GM18507 (cell line): ENCODE data around the gene UGT1A1.

Source experiments
- DNase-seq: peaks from one replicate; pipeline ENCODE4 v3.0.0; 2011; ENCODE audit warnings: low read depth; ENCODE audit not compliant: insufficient read length; ENCODE audit errors: extremely low spot score
- FAIRE-seq: peaks from 2 replicates; lab custom pipeline; 2011; peaks lifted over from hg19 to GRCh38; lab: Jason Lieb, UNC

UGT1A1 gene

GRCh38 chr2:233811732-233812131 is 51.7 kb downstream of the UGT1A1 start:
- DNase-seq (no peak), FAIRE-seq (no peak)

GRCh38 chr2:233813236-233814055 is 53.4 kb downstream of the UGT1A1 start:
- DNase-seq (no peak), FAIRE-seq (no peak)

- FAIRE-seq (no peak), DNase-seq (no peak)
Measured at GRCh38 chr2:233814056-233814835, 54.2 kb downstream of the UGT1A1 start.

- FAIRE-seq (no peak), DNase-seq (no peak)
Measured at GRCh38 chr2:233815861-233816260, 55.8 kb downstream of the UGT1A1 start.

- no peak for FAIRE-seq
- no peak for DNase-seq
Measured at GRCh38 chr2:233816334-233816733, 56.3 kb downstream of the UGT1A1 start.

- no peak for FAIRE-seq
- no peak for DNase-seq
Measured at GRCh38 chr2:233816771-233817170, 56.7 kb downstream of the UGT1A1 start.

- DNase-seq: no peak
- no peak for FAIRE-seq
Measured at GRCh38 chr2:233817361-233817911, 57.4 kb downstream of the UGT1A1 start.

- DNase-seq (no peak), FAIRE-seq (no peak)
Measured at GRCh38 chr2:233817995-233818638, 58.0 kb downstream of the UGT1A1 start.

GRCh38 chr2:233818639-233819621 is 58.9 kb downstream of the UGT1A1 start:
- DNase-seq (no peak), FAIRE-seq (no peak)

- no peak for DNase-seq
- no peak for FAIRE-seq
Measured at GRCh38 chr2:233819884-233820773, 60.1 kb downstream of the UGT1A1 start.

GRCh38 chr2:233820774-233821105 is 60.7 kb downstream of the UGT1A1 start:
- no peak for DNase-seq
- FAIRE-seq: no peak

GRCh38 chr2:233821196-233821595 is 61.1 kb downstream of the UGT1A1 start:
- no peak for DNase-seq
- no peak for FAIRE-seq

GRCh38 chr2:233821709-233822100 is 61.6 kb downstream of the UGT1A1 start:
- DNase-seq: no peak
- FAIRE-seq: no peak

- no peak for DNase-seq
- FAIRE-seq: no peak
Measured at GRCh38 chr2:233822101-233822771, 62.2 kb downstream of the UGT1A1 start.
